ENCODE data around the gene SLC26A2.

- TF ChIP-seq POLR2AphosphoS5 (IDR thresholded peaks at IDR 0.05) (no peak), POLR2A (IDR thresholded peaks at IDR 0.05) (no peak)
- TF ChIP-seq, protein P1, sequence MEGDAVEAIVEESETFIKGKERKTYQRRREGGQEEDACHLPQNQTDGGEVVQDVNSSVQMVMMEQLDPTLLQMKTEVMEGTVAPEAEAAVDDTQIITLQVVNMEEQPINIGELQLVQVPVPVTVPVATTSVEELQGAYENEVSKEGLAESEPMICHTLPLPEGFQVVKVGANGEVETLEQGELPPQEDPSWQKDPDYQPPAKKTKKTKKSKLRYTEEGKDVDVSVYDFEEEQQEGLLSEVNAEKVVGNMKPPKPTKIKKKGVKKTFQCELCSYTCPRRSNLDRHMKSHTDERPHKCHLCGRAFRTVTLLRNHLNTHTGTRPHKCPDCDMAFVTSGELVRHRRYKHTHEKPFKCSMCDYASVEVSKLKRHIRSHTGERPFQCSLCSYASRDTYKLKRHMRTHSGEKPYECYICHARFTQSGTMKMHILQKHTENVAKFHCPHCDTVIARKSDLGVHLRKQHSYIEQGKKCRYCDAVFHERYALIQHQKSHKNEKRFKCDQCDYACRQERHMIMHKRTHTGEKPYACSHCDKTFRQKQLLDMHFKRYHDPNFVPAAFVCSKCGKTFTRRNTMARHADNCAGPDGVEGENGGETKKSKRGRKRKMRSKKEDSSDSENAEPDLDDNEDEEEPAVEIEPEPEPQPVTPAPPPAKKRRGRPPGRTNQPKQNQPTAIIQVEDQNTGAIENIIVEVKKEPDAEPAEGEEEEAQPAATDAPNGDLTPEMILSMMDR (IDR thresholded peaks at IDR 0.05) = no peak
These were observed 44.9 kb upstream of the SLC26A2 start for GRCh38 chr5:149915392-149916260.
